NOMO-1 treated with dmso at 0.1 percent for 144 hours (cell line): ENCODE data around the gene ERG28.

ENCODE experiments used
- DNase-seq: peaks from one replicate; lab custom pipeline; 2025; ENCODE audit not compliant: unreplicated experiment; lab: John Stamatoyannopoulos, UW

Gene ERG28

DNA sequence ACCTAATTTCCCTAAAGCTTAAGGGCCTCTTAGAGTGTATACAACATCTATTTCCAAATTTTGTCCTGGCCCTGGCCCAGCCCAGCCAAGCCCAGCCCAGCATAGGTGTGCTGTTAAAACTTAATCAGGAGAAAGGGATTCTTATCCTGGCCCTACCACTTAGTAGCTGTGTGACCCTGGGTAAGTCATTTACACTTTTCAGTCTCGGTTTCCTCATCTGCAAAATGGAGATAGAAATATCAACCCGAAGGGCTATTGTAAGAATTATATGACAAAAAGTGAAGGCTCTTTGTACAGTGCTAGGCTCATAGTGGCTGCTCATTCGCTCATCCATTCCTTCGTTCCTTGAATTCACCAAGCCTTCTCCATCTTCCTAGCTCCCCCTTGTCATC, 442 bp downstream of the ERG28 start:
- DNase-seq = no peak

DNA sequence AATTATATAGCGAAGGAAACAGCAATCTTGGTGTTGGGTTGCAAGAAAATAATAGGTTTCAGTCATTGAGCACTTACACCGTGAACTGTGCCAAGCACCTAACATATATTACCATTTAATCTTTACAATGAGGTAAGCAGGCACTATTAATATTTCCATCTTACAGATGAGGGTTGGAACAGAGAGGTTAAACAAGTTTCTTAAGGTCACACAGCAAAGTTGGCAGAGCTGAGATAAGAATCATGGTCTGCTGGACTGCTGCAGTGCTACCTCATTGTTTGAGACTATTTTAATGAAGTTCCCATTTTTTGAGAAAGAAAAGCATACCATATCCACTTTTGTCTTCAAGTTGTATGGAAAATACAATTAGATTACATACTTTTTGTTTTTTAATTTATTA, 1.7 kb downstream of the ERG28 start:
- DNase-seq = no peak

DNA sequence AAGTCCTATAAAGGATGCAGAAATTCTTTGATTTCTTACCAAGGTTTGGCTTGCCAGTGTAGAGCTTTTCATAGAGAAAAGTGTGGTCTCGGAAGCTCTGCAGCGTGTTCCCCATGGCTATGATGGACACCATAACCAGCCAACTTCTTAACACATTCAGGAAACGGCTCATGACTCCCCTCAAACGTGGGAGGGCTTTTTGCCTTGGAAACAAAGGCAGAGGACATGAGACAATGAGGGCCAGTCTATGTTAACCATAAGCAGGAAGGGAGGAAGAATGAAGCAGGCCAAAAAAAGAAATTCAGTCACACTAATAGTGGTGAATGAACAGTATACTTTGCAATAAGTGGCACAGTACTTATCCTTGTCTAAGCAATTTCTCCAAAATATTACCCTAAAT, 3.3 kb downstream of the ERG28 start:
- no peak for DNase-seq

DNA sequence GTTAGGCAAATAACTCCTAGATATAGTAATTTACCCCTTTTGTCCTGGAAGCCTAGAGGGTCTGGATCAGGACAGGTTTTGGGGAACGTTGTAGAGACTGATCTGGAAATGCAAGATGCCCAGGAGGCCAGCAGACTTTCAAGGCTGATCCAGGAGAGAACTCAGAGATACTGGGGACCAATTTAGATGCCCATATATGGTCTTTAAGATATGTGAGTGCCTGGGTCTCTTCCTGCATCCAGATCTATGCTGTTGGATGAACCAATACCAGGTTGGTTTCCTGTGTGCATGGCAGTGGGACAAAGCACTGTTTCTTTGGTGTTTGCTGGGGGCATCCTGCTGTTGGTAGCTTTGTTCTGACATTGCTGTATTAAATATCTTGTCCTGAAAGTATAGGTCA, 5.4 kb downstream of the ERG28 start:
- DNase-seq = no peak

DNA sequence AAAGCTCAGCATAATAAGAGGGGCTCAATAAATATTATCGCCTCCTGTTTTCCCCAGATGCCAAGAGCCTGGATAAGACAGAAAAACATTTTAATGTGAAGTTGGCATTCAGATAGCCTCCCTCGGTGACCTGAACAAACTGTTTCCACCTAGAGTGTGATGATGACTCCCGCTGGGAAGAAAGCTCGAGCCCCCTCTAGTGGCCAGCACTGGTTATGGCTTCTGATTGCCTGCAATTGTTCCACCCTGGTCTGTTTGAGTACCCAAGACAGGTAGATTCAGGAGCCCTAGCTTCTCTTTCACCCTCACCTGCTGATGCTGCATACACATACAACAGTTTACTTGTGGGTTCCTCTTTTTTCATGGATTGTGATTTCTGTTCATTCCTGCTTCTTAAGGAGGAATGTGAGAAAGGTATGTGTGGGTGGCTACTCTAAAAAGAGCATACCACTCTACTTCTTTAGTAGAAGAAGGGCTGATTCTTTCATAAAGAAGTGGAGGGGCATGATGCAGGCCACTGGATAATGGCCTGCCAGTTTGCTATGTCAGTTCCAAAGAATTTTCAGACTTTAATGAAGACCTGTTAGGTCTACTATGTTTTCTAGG, 6.4 kb downstream of the ERG28 start:
- peak; percentile 44 for DNase-seq

DNA sequence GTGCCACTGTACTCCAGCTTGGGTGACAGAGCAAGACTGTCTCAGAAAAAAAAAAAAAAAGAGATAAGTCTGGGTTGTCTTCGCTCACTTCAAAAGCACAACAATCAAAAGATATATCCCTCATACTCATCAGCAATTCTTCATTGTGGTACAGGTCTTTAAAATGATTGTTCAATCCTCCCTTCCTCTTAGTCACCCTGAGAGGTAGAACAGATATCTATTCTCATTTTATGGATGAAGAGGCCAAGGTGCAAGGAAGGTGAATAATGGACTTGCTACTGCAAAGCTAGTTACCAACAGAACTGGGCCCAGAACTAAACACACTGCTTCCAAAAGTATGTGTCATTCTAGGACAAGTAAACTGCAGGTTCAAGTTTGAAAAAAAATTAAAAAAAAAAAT, 7.1 kb downstream of the ERG28 start:
- DNase-seq = no peak

DNA sequence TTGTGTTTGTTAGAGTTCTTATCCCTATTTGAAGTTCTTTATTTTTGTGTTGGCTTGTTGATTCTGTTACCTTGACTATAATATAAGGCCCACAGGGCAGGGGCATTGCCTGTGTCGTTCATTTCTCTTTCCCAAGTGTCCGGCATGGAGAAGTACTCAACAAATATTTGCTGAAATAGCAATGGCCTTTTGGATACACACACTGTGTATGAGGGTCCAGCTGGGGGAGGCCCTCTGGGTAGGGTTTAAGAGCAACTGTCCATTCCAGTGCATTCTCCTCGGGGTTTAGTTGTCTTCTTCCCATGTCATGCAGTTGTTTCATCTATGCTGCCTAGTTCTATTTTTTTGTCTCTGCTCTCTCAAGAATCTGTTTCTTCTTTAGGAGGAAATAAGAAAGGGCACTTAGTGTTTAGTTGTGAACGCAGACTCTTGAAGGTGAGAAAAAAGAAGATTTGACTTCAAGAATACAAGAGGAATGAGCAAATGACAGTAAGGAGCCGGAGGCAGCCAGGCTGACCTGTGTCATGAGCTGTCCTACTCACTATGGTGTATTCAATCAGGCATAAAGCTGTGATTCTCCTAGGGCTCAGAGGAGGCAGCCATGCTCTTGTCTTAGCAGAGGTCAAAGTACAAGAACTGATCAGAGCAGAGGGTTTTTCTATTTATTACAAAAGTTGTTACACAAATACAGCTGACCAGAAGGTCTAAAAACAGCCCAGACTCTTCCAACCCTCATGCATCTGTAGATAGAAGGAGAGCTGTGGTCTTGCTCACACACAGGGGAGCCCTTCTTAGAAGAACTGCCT, 10.2 kb downstream of the ERG28 start:
- DNase-seq = no peak

DNA sequence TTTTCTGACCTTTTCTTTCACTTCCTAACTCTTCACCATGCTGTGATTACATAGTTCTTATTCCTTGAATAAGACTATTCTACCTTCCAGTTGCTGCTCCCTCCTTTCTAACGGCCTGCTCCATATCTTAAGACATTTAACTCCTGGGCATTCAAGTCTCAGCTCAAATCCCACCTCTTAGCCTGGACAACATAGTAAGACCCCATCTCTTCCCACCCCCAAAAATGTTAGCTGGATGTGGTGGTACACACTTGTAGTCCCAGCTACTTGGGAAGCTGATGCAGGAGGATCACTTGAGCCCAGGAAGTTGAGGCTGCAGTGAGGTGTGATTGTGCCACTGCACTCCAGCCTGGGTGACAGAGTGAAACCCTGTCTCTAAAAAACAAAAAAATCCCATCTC, 10.9 kb downstream of the ERG28 start:
- DNase-seq = no peak

DNA sequence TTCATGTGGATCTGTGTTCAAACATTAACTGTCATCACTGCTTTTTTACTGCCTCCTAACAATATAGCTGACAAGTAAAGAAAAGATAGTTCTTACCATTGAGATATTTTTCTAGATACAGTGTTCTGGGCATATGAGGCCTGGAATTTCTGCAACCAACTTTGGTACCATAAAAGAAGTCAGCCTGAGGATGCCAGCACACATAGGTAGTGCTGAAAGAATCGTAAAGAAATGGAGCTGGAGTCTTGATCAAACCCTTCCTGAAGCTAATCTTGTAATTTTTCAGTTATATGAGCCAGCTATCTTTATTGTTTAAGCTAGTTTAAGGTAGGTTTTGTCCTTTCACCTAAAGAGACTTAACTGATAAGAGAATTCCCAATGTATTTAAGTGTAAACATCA, 11.3 kb downstream of the ERG28 start:
- DNase-seq = no peak

DNA sequence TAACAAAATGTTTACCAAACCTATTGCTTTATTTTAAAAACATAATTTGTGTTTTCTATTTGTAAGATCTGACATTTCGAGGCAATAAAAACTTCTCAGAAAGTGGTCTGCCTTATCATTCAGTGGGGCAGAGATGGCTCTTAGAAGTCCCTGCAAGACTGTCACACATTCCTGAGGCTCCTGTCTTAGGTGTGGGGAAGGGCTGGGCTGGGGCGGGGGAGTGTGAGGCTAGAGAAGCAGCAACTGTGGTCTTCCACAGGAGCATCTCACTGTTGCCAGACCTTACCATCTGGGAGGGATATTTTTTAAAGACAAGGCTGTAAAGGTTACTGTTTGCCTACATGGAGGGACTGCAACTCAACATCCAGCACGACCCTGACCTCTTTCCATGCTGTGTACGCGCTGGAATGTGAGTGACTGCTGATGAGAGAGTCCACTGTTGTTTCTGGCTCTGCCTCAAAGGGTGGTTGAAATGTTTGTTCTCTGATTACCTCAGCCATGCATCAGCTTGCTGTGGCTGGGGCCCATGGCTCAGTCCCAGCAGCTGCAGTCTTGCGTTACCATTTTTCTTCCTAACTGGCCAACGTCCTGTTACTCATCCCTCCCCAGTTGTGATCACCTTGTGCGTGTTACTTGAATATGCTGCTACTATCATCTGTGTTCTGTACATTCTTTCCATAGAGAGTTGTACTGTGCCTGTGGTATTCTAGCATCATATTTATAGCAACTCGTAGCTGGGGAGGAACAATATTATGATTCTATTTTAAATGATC, 12.4 kb downstream of the ERG28 start:
- no peak for DNase-seq

DNA sequence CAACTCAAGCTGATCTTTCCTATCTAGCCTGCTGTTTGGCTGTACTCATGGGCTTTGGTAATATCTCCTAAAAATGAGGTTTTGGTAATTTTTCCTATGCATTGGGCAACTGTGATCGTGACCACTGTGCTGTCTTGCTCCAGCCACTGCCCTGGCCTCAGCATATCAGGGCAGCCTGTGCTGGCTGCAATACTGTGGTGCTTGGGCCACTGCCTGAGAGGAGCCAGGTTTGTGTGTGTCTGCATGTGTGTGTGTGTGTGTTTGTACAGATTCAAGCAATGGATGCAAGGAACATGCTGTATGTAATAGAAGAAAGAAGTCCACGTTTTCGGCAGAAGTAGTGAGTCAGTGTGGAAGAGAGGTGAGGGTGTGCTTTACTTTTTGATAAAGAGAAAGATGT, 13.0 kb downstream of the ERG28 start:
- no peak for DNase-seq

DNA sequence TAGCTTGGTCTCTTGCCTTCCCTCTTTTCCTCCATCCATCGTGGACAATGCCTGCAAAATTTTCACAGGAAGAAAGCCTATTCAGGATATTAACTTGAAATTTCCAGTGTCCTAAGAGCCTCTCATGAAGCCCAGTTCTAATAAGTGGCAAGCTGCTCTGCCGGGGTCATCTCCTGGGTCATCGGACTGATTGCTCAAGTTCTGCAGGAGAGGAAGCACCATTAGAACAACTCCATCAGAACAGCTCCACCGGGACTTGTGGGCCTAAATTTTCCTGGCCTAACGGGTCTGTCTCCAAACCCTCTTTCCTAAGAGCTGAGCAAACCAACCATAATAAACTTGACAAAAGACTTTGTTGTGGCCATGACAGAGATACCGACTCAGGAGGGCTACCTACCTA, 13.9 kb downstream of the ERG28 start:
- no peak for DNase-seq

DNA sequence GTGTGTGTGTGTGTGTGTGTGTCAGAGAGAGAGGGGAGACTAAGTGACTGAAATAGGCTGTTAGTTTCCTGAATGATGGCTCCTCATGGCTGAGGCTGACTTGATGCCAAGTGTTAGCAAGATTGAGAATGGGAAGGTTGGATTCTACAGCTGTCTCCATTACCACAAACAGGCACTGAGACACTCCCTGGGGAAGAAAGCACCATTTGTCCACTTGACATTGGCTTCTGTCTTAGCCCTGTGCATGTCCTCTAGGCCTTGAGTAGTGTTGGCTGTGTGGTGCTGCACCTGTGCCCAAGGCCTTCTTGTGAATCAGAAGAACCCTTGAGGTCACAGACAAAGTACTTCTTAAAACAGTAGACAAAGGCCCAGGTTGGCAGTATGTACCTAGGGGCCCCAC, 15.6 kb downstream of the ERG28 start:
- no peak for DNase-seq

DNA sequence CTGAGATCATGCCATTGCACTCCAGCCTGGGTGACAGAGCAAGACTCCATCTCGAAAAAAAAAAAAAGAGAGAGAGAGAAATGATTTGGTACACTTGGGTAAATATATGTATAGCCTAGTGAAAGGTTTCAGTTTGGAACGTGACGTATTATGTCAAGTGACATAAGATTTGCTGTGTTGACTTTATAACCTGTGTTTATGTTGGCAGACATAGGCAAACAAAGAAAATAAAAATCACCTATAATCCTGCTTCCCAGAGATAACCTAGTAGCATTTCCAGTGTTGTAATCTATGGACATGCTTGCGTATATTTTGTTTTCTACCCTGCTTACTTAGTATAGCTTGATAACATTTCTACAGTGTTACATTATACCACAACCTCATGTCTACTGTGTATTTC, 16.7 kb downstream of the ERG28 start:
- DNase-seq = no peak

DNA sequence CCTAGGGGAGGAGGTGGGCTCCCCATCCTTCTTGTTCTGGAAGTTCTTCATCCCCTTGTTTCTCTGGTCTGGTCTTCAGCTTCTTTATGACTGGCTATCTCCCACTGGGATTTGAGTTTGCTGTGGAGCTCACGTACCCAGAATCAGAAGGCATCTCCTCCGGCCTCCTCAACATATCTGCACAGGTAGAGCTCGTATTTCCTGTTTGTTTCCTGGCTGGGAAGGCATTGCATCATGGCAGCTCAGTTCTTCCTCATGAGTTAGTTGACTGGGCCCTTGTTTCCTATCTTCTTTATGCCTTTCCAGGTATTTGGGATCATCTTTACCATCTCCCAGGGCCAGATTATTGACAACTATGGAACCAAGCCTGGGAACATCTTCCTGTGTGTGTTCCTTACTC, 19.8 kb downstream of the ERG28 start:
- no peak for DNase-seq

DNA sequence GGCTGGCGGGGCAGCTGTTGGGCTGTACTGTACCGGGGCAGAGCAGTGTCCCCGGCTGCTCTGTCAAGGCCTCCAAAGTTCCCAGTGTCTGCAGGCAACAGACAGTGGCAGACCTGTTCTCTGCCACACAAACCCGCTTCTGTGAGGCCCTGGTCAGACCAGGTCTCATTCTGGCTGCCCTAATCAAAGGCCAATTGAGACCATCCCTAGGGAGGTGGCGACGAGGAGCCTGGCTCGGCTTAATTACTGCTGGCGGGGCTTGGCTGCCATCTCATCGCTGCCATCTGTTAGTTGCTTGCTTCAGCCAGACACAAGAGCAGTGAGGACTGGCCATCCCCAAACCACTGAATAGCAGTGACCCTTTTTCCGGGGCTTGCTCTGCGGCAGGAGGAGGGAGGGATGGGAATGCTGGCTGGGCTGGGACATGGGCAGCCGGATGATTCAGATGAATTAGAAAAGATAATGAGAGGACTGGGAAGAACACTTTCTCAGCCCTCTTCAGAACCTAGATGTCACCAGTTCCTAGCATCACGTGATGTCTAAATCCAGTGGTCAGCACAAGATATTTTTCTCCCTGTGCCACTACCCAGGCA, 24.5 kb downstream of the ERG28 start:
- DNase-seq = no peak

DNA sequence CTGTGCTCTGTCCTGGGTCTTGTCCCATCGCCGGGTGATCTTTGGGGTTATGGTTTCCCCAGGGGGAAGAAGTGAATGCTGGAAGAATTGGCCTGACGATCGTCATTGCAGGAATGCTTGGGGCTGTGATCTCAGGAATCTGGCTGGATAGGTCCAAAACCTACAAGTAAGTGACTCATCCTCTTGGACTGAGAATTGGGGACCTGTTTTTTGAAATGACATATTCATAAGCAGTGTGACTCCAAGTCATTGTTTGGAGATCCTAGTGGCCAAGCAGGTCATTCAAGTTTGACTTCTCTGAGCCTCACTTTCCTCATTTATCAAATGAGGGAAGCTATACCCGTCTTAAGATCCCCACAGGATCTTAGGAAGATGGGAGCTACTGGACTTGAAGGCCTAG, 25.8 kb downstream of the ERG28 start:
- no peak for DNase-seq

DNA sequence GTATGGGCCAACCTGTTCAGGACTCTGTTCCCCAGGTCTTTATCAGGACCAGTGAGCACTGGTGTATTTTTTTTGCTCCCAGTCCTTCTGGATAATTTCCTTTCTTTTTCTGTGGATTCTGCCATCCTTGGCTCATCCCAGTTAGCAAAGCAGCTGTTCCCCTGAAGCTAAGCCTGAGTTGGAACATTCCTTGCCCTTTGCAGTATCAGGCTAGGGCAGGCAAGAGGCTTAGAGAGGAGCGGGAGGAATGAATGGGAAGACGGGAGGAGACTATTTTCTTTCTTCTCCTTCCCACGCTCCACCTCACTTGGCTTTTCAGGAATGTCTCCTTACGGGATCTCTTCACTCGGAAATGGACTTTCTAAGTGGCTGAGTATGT, 29.2 kb downstream of the ERG28 start:
- no peak for DNase-seq

DNA sequence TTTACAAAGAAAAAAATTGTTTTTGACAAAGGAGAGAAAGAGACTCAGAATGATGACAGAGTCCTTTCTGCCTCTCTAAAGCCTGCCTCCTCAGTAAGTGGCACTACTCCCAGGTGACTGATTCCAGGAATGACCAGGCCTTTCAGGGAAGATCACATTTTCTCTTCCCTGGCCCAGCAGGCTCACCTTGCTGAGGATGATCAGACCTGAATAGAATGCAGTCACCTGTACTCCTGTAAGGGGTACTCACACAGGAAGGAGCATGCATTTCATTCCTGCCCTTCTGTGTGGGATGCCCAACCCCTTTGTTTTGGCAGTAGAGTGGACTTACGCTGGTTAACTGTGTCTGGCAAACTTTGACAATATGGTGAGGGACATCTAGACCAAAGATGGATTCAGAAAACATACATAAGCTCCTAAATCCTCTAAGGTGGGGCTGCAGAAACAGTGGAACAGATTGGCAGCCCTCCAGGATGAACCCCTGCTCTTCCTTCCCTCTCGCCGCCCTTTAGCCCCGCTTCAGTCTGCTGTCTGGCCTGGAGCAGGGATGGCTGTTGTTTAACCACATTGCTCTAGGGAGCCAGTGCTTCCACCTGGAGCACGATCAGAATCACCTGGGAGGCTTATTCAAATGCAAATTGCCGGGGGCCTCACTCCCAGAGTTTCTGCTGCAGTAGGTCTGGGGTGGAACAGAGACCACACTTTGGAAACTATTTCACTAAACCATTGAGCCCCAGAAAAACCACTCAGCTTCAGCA, 29.8 kb downstream of the ERG28 start:
- DNase-seq = no peak

DNA sequence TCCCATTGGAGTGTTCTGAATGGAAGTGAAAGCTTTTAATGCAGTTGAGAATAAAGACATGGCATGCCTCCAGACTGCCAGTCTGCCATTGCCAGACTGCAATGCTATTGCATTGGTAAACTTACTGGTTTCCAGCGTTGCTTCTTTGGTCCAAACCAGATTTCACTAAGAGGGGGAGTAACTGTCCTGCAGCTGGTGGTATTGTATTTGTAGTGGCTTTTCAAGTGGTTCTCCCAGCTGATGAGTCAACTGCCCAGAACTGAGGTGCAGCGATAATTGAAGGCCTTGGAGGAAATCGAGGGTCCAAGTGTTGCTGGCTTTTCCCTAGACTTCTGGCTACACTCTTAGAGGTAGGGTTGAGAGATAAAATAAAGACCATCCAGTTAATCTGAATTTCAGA, 31.9 kb downstream of the ERG28 start:
- no peak for DNase-seq

DNA sequence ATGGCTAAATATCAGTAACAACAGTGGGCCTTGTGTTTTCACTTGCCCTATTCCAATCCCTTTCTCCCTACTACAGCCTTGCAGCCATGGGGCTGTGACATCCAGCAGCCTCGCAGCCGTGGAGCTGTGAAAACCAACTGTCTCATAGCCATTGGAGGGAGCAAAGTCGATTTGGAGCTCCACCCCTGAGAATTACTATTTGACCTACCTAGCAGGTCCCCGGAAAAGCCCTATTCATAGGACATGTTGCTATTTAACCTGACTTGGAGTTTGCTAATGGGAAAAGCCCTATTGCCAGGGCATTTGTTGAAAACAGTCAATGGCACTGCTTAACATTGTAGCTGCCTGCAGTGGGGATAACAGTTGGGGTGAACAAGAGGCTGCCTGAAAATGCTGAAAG, 33.3 kb downstream of the ERG28 start:
- DNase-seq = no peak
